HepG2 (cell line): Measurements from ENCODE around the gene DCUN1D3. TPM values are rescaled to one million over a fixed set of nuclear protein-coding genes. Genes with fewer than 3 reads are reported as not detected.
"Not testable (repeated sequence)": the region's sequence is repeated elsewhere in the genome, so short reads cannot be mapped to it uniquely, and the experiment has no call there.

ENCODE experiments used
- CREB1 ChIP-seq, 2 experiments: fragments of 450-650 bp in 1 of 2; IDR thresholded peaks; 2 replicates each; pipeline ENCODE4 v1.6.1; 2016 to 2017; ENCODE audit warnings: control low read depth in 1 of 2, mild to moderate bottlenecking in 1 of 2, missing compliant biosample characterization in 1 of 2, missing genetic modification characterization in 1 of 2
- LCORL ChIP-seq, 2 experiments: fragments of 450-650 bp in 1 of 2; sonication (generic) in 1 of 2; formaldehyde crosslinking in 1 of 2; IDR thresholded peaks; 2 replicates each; pipeline versions ENCODE4 v1.5.0 to v1.6.1; 2017 to 2020; ENCODE audit warnings: antibody characterized with exemption in 1 of 2, missing genetic modification reagents in 1 of 2
- PREB ChIP-seq: sonication (generic); formaldehyde crosslinking; IDR thresholded peaks from 2 replicates; pipeline ENCODE4 v1.4.0; 2020; ENCODE audit warnings: missing genetic modification reagents
- ZBTB25 ChIP-seq: IDR thresholded peaks from 2 replicates; pipeline ENCODE4 v1.6.1; 2018; ENCODE audit warnings: missing genetic modification reagents
- ZC3H4 ChIP-seq: sonication (generic); formaldehyde crosslinking; IDR thresholded peaks from 2 replicates; pipeline ENCODE4 v1.4.0; 2020; ENCODE audit warnings: missing genetic modification reagents, borderline replicate concordance
- ZNF282 ChIP-seq: fragments of 450-650 bp; IDR thresholded peaks from 2 replicates; pipeline ENCODE4 v1.6.1; 2018; ENCODE audit not compliant: partially characterized antibody
- ZNF720 ChIP-seq: sonication (generic); formaldehyde crosslinking; IDR thresholded peaks from 2 replicates; pipeline ENCODE4 v1.4.0; 2020; ENCODE audit warnings: missing genetic modification reagents
- polyA plus RNA-seq, 8 experiments: library from polyadenylated mRNA; depleted of rRNA in 3 of 8; stranded (reverse) in 7 of 8; unstranded in 1 of 8; fragments of >200 nt; fragmentation: Illumina TruSeq in 4 of 8; extraction: Trizol in 4 of 8; gene quantifications; 2 replicates each; pipeline versions ENCODE4 v1.2.1 to v1.2.3, GENCODE V29; 2011 to 2016; ENCODE audit warnings: low read depth in 4 of 8, missing spikeins in 1 of 8, mixed read lengths in 1 of 8; ENCODE audit not compliant: insufficient read depth in 1 of 8
- total RNA-seq, 5 experiments: library from RNA; depleted of rRNA; stranded (reverse); fragments of >200 nt; fragmentation: Illumina TruSeq; extraction: Trizol; gene quantifications; 2 replicates each; pipeline ENCODE4 v1.2.3, GENCODE V29; 2016; ENCODE audit warnings: low read depth in 1 of 5
- TF ChIP-seq, protein P1 (sequence below): sonication (generic); formaldehyde crosslinking; IDR thresholded peaks from 2 replicates; pipeline ENCODE4 v1.4.0; 2020; ENCODE audit warnings: missing genetic modification reagents; ENCODE audit errors: not compliant biosample characterization
- TF ChIP-seq, protein P2 (sequence below), 2 experiments: sonication (generic) in 1 of 2; formaldehyde crosslinking in 1 of 2; IDR thresholded peaks; 2 replicates each; pipeline versions ENCODE4 v1.4.0 to v1.6.1; 2018 to 2020; ENCODE audit warnings: missing genetic modification reagents in 2 of 2, borderline replicate concordance in 1 of 2, low read depth in 1 of 2, mild to moderate bottlenecking in 1 of 2, missing biosample characterization in 1 of 2
- TF ChIP-seq, protein P3 (sequence below), 2 experiments: sonication (generic) in 1 of 2; formaldehyde crosslinking in 1 of 2; IDR thresholded peaks; 2 replicates each; pipeline versions ENCODE4 v1.6.1 to v1.9.0; 2014 to 2022; ENCODE audit warnings: antibody characterized with exemption in 1 of 2, borderline replicate concordance in 1 of 2, inconsistent platforms in 1 of 2, low read depth in 1 of 2, missing genetic modification reagents in 1 of 2
- TF ChIP-seq, protein P4 (sequence below): sonication (generic); formaldehyde crosslinking; IDR thresholded peaks from 2 replicates; pipeline ENCODE4 v1.9.0; 2021; ENCODE audit warnings: missing genetic modification reagents, mild to moderate bottlenecking, borderline replicate concordance

DCUN1D3 gene
- total and polyA plus RNA-seq, 2 of the 13 experiments (the other 11 are each of a cell fraction or from before 2014, with no cell fraction given) = 5.0 to 19.3 TPM

DNA sequence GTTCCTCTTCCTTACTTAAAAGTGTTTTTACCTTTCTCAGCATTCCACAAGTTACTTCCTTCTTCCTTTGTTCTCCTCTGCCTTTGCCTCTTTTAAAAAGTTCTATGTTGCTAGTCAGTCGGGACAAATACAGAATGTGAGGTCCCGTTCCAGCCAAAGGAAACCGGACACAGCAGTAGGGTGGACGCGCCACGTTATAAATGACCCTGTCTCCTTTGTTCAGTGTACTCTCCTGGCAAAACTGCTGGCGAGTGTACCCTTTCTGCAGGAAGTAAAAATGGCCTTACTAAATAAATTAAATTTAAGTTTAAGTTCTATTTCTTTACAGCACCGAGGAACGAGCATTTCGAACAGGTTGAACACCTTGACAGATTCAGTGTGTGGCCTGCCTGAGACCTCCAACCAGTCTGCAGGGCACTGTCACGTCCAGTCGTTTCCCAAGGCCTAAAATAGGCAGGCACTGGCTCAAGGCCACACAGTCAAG lies 94.4 kb downstream of the DCUN1D3 start (continued):
- TF ChIP-seq, protein P1, sequence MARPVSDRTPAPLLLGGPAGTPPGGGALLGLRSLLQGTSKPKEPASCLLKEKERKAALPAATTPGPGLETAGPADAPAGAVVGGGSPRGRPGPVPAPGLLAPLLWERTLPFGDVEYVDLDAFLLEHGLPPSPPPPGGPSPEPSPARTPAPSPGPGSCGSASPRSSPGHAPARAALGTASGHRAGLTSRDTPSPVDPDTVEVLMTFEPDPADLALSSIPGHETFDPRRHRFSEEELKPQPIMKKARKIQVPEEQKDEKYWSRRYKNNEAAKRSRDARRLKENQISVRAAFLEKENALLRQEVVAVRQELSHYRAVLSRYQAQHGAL = peak; percentile 18
- TF ChIP-seq ZNF282 (peak; percentile 57), CREB1 (CRISPR knock-in tag; IDR thresholded peaks at IDR 0.05) (peak; percentile 21; the same call in 1 of the 2 replicates), PREB (CRISPR knock-in tag) (peak; percentile 84; the same call in 1 of the 2 replicates), LCORL (IDR thresholded peaks at IDR 0.05) (0 out of 2 replicates have a peak, but pooled peaks have one; percentile 35), ZBTB25 (CRISPR knock-in tag) (peak; percentile 76; the same call in 1 of the 2 replicates), ZC3H4 (0 out of 2 replicates have a peak, but pooled peaks have one; percentile 72), ZNF720 (CRISPR knock-in tag) (0 out of 2 replicates have a peak, but pooled peaks have one; percentile 24)
- not testable (repeated sequence) for TF ChIP-seq CREB1 (IDR thresholded peaks at IDR 0.05); LCORL (CRISPR knock-in tag; IDR thresholded peaks at IDR 0.05)
- TF ChIP-seq, protein P2, sequence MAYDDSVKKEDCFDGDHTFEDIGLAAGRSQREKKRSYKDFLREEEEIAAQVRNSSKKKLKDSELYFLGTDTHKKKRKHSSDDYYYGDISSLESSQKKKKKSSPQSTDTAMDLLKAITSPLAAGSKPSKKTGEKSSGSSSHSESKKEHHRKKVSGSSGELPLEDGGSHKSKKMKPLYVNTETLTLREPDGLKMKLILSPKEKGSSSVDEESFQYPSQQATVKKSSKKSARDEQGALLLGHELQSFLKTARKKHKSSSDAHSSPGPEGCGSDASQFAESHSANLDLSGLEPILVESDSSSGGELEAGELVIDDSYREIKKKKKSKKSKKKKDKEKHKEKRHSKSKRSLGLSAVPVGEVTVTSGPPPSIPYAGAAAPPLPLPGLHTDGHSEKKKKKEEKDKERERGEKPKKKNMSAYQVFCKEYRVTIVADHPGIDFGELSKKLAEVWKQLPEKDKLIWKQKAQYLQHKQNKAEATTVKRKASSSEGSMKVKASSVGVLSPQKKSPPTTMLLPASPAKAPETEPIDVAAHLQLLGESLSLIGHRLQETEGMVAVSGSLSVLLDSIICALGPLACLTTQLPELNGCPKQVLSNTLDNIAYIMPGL (CRISPR knock-in tag; IDR thresholded peaks at IDR 0.05; ENCODE audit: borderline replicate concordance in 1 of 2, low read depth in 1 of 2) = peak in 1 of 2 experiments; percentile 39; a peak in 1 of 4 replicates
- TF ChIP-seq, protein P3, sequence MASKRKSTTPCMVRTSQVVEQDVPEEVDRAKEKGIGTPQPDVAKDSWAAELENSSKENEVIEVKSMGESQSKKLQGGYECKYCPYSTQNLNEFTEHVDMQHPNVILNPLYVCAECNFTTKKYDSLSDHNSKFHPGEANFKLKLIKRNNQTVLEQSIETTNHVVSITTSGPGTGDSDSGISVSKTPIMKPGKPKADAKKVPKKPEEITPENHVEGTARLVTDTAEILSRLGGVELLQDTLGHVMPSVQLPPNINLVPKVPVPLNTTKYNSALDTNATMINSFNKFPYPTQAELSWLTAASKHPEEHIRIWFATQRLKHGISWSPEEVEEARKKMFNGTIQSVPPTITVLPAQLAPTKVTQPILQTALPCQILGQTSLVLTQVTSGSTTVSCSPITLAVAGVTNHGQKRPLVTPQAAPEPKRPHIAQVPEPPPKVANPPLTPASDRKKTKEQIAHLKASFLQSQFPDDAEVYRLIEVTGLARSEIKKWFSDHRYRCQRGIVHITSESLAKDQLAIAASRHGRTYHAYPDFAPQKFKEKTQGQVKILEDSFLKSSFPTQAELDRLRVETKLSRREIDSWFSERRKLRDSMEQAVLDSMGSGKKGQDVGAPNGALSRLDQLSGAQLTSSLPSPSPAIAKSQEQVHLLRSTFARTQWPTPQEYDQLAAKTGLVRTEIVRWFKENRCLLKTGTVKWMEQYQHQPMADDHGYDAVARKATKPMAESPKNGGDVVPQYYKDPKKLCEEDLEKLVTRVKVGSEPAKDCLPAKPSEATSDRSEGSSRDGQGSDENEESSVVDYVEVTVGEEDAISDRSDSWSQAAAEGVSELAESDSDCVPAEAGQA (IDR thresholded peaks at IDR 0.05; ENCODE audit: low read depth) = not testable (repeated sequence)
- TF ChIP-seq, protein P3 (CRISPR knock-in tag; IDR thresholded peaks at IDR 0.05; ENCODE audit: borderline replicate concordance) = peak; percentile 80; the same call in 1 of the 2 replicates
- TF ChIP-seq, protein P4, sequence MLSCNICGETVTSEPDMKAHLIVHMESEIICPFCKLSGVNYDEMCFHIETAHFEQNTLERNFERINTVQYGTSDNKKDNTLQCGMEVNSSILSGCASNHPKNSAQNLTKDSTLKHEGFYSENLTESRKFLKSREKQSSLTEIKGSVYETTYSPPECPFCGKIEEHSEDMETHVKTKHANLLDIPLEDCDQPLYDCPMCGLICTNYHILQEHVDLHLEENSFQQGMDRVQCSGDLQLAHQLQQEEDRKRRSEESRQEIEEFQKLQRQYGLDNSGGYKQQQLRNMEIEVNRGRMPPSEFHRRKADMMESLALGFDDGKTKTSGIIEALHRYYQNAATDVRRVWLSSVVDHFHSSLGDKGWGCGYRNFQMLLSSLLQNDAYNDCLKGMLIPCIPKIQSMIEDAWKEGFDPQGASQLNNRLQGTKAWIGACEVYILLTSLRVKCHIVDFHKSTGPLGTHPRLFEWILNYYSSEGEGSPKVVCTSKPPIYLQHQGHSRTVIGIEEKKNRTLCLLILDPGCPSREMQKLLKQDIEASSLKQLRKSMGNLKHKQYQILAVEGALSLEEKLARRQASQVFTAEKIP = 0 out of 2 replicates have a peak, but pooled peaks have one; percentile 67
